Glutamatergic neuron (in vitro differentiated cells): ENCODE measurements around the gene IHH. TPM values are rescaled to one million over a fixed set of nuclear protein-coding genes. Genes with fewer than 3 reads are reported as not detected.

ENCODE experiments used
- microRNA-seq: library from miRNA; unstranded; fragments of <30 nt; microRNA quantifications from one replicate; pipeline ENCODE4, GENCODE V29; 2020; ENCODE audit not compliant: unreplicated experiment
- total RNA-seq: library from RNA; stranded (reverse); fragmentation: NEBNext Ultra II Directional; extraction: Animal tissue kit (Norgen Biotek cat#: 25700); gene quantifications from one replicate; pipeline ENCODE4 v1.2.1, GENCODE V29; 2021; ENCODE audit not compliant: unreplicated experiment

IHH gene
- total RNA-seq, 1 donor from 2014 or later = not detected

Small RNA genes lying within 50 kb of the gene (microRNA-seq; reads per million reads assigned to microRNA genes)
- gene MIR3131 = 9.8 reads per million, percentile 47 among the genes with 10 or more reads in this experiment

Other genes with a start within 250 kb of the IHH start
- not detected for gene PRKAG3, start 229.1 kb downstream of the IHH start, total RNA-seq
- 0.66 TPM for gene WNT6, start 201.1 kb downstream of the IHH start, total RNA-seq
- gene WNT10A, start 180.1 kb downstream of the IHH start, total RNA-seq = 0.17 TPM
- 46.1 TPM for gene CDK5R2, start 101.3 kb downstream of the IHH start, total RNA-seq
- gene FEV, start 75.7 kb downstream of the IHH start, total RNA-seq = not detected
- 0.49 TPM for gene CRYBA2, start 67.5 kb downstream of the IHH start, total RNA-seq
- gene CFAP65, start 19.4 kb downstream of the IHH start, total RNA-seq = 1.1 TPM
- 24.8 TPM for gene NHEJ1, start 99.9 kb upstream of the IHH start, total RNA-seq
- gene SLC23A3, start 109.1 kb upstream of the IHH start, total RNA-seq = 1.1 TPM
- gene CNPPD1, start 116.0 kb upstream of the IHH start, total RNA-seq = 61.5 TPM
- gene RETREG2, start 117.4 kb upstream of the IHH start, total RNA-seq = 167 TPM
- gene ZFAND2B, start 145.9 kb upstream of the IHH start, total RNA-seq = 49.5 TPM
- 49.4 TPM for gene ABCB6, start 158.0 kb upstream of the IHH start, total RNA-seq
- gene ATG9A, start 168.7 kb upstream of the IHH start, total RNA-seq = 80.4 TPM
- 95.8 TPM for gene ANKZF1, start 168.9 kb upstream of the IHH start, total RNA-seq
- 6.2 TPM for gene GLB1L, start 184.5 kb upstream of the IHH start, total RNA-seq
- gene STK16, start 184.6 kb upstream of the IHH start, total RNA-seq = 32.2 TPM
- gene TUBA4B, start 192.3 kb upstream of the IHH start, total RNA-seq = not detected
- gene TUBA4A, start 193.0 kb upstream of the IHH start, total RNA-seq = 27.5 TPM
- 124 TPM for gene DNAJB2, start 218.4 kb upstream of the IHH start, total RNA-seq
- gene PTPRN, start 248.5 kb upstream of the IHH start, total RNA-seq = 104 TPM